ENCODE data around the gene SFXN5.

Gene SFXN5

GRCh38 chr2:72982219-72982618 lies 89.3 kb downstream of the SFXN5 start:
- H3K4me3 ChIP-seq (ENCODE audit: control insufficient read depth, low read depth, low read length), result no peak overlapping the region
- no peak for TF ChIP-seq CTCF (conservative IDR thresholded peaks at IDR 0.05; ENCODE audit: control insufficient read depth, insufficient read depth, low read depth, low read length)
- DNase-seq (ENCODE audit: low read depth), result no peak

GRCh38 chr2:72981536-72981935 lies 90.0 kb downstream of the SFXN5 start:
- no peak overlapping the region for H3K4me3 ChIP-seq (ENCODE audit: control insufficient read depth, low read depth, low read length)
- no peak for DNase-seq (ENCODE audit: low read depth)
- TF ChIP-seq CTCF (conservative IDR thresholded peaks at IDR 0.05; ENCODE audit: control insufficient read depth, insufficient read depth, low read depth, low read length), result no peak

DNA sequence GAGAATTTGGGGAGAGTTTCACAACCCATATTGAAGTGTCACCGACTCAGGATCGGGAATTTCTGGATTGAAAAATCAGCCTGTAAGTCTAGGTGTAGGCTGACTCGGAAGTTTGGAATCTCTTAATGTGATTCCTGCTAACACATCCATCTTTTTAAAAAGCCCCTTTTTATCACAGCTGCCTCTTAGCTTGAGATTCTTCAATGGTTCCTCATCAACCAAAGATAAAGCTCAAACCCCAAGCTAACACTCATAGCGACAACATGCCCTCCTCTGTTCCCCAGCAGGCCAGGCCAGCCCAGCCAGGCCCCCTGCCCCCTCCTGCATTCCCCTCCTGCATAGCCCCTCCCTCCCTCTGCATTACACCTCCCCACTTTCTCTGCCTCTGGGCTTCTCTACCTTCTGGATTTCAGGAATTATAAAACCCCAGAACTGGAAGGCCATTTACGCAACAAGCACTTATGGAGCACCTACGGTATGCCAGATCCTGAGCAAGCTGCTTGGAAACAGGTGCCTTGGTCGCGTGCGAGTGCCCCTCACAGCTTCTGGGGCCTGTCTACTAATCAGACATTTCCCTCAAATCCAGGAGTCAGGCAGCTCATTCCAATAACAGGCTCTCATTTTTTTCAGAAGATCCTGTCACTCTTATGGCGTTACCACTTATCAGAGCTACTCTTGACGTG lies 90.8 kb downstream of the SFXN5 start:
- no peak for TF ChIP-seq CTCF (conservative IDR thresholded peaks at IDR 0.05; ENCODE audit: control insufficient read depth, insufficient read depth, low read depth, low read length)
- no peak for DNase-seq (ENCODE audit: low read depth)
- H3K4me3 ChIP-seq (ENCODE audit: control insufficient read depth, low read depth, low read length), result no peak overlapping the region

GRCh38 chr2:72979896-72980295 lies 91.6 kb downstream of the SFXN5 start:
- no peak for TF ChIP-seq CTCF (conservative IDR thresholded peaks at IDR 0.05; ENCODE audit: control insufficient read depth, insufficient read depth, low read depth, low read length)
- no peak overlapping the region for H3K4me3 ChIP-seq (ENCODE audit: control insufficient read depth, low read depth, low read length)
- no peak for DNase-seq (ENCODE audit: low read depth)

- H3K4me3 ChIP-seq (ENCODE audit: control insufficient read depth, low read depth, low read length), result no peak overlapping the region
- no peak for DNase-seq (ENCODE audit: low read depth)
- no peak for TF ChIP-seq CTCF (conservative IDR thresholded peaks at IDR 0.05; ENCODE audit: control insufficient read depth, insufficient read depth, low read depth, low read length)
Observed at GRCh38 chr2:72975017-72975416, 96.5 kb downstream of the SFXN5 start.

DNA sequence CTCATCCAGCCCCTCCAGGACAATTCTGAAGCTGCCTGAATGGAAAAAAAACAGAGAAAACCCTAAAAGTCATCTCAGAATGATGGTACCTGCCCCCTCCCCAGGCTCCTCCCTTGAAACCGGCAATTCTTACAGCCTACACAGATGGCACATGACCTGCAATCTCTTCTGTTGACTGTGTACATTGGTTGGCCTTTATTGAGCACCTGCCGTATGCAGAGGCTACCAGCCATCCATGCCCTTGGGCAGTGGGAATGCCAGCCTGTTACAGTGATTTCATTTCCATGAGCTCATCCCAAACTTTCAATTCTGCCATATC lies 97.1 kb downstream of the SFXN5 start:
- no peak for TF ChIP-seq CTCF (conservative IDR thresholded peaks at IDR 0.05; ENCODE audit: control insufficient read depth, insufficient read depth, low read depth, low read length)
- no peak for DNase-seq (ENCODE audit: low read depth)
- no peak overlapping the region for H3K4me3 ChIP-seq (ENCODE audit: control insufficient read depth, low read depth, low read length)
